GM20000 (cell line): Measurements from ENCODE around the gene RANGRF.
A peak's percentile ranks its signal among the peaks of the same experiment; 100 is the strongest.
"Not testable (repeated sequence)": the region's sequence is repeated elsewhere in the genome, so short reads cannot be mapped to it uniquely, and the experiment has no call there.

Experiments used
- DNase-seq: peaks from one replicate; pipeline ENCODE4 v3.0.0; 2012; ENCODE audit warnings: low spot score
- TF ChIP-seq, protein P1 (sequence below): IDR thresholded peaks from 2 replicates; pipeline ENCODE4 v1.5.1; 2012; ENCODE audit warnings: mild to moderate bottlenecking, control low read depth; ENCODE audit errors: extremely low read depth, missing control alignments

RANGRF gene, protein sequence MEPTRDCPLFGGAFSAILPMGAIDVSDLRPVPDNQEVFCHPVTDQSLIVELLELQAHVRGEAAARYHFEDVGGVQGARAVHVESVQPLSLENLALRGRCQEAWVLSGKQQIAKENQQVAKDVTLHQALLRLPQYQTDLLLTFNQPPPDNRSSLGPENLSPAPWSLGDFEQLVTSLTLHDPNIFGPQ

DNA sequence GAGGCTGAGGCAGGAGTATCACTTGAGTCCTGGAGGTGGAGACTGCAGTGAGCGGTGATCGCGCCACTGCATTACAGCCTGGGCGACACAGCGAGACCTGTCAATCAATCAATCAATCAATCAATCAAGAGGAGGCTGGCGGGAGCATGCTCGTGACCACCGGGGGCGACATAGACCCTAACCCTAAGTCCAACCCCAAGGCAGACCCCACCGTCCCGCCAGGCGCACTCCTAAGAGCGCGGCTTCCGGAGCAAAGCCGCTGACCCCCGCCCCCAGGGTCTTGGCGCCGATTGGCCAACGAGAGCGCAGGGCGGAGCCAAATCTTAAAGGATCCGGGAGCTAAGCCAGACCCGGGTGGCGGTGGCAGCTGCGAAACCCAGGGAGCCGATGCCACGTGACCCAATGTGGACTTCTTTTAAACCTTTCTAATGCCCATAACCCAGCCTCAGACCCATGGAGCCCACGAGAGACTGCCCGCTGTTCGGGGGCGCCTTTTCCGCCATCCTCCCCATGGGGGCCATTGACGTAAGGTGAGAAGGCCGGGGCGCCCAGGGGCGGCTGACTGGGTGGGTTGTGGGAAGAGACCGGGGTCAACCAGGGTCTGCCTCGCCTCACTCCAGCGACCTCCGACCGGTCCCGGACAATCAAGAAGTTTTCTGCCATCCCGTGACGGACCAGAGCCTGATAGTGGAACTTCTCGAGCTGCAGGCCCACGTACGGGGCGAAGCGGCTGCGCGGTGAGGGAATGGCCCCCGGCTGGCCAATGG, at the start of gene RANGRF:
TSS of gene RANGRF (plus strand) at position 335 of the 767 bp plus-strand sequence. CDS start at position 454, 119 bp downstream.
- TF ChIP-seq, protein P1, sequence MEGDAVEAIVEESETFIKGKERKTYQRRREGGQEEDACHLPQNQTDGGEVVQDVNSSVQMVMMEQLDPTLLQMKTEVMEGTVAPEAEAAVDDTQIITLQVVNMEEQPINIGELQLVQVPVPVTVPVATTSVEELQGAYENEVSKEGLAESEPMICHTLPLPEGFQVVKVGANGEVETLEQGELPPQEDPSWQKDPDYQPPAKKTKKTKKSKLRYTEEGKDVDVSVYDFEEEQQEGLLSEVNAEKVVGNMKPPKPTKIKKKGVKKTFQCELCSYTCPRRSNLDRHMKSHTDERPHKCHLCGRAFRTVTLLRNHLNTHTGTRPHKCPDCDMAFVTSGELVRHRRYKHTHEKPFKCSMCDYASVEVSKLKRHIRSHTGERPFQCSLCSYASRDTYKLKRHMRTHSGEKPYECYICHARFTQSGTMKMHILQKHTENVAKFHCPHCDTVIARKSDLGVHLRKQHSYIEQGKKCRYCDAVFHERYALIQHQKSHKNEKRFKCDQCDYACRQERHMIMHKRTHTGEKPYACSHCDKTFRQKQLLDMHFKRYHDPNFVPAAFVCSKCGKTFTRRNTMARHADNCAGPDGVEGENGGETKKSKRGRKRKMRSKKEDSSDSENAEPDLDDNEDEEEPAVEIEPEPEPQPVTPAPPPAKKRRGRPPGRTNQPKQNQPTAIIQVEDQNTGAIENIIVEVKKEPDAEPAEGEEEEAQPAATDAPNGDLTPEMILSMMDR: no peak
- peak; percentile 93 for DNase-seq

DNA sequence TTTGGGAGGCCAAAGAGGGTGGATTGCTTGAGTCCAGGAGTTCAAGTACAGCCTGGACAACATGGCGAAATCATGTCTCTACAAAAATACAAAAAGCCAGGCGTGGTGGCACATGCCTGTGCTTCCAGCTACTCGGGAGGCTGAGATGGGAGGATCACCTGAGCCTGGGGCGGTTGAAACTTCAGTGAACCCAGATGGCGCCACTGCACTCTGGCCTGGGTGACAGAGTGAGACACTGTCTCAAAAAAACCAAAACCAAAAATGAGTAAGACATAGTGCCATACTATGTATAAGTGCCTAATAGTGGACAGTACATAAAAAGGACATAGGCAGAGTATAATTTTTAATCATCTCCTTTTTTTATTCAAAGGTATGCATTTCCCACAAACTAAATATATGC, 44.6 kb upstream of the RANGRF start:
- TF ChIP-seq, protein P1: no peak
- no peak for DNase-seq

DNA sequence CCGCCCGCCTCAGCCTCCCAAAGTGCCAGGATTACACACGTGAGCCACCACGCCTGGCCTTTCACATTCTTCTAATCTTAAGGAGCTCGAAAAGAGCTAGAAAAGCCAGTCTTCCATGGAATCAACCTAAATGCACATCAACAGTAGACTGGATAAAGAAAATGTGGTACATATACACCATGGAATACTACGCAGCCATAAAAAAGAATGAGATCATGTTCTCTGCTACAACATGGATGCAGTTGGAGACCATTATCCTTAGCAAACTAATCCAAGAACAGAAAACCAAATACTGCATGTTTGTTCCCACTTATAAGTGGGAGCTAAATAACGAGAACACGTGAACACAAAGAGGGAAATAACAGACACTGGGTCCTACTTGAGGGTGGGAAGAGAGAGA, 43.7 kb upstream of the RANGRF start:
- no peak for DNase-seq

DNA sequence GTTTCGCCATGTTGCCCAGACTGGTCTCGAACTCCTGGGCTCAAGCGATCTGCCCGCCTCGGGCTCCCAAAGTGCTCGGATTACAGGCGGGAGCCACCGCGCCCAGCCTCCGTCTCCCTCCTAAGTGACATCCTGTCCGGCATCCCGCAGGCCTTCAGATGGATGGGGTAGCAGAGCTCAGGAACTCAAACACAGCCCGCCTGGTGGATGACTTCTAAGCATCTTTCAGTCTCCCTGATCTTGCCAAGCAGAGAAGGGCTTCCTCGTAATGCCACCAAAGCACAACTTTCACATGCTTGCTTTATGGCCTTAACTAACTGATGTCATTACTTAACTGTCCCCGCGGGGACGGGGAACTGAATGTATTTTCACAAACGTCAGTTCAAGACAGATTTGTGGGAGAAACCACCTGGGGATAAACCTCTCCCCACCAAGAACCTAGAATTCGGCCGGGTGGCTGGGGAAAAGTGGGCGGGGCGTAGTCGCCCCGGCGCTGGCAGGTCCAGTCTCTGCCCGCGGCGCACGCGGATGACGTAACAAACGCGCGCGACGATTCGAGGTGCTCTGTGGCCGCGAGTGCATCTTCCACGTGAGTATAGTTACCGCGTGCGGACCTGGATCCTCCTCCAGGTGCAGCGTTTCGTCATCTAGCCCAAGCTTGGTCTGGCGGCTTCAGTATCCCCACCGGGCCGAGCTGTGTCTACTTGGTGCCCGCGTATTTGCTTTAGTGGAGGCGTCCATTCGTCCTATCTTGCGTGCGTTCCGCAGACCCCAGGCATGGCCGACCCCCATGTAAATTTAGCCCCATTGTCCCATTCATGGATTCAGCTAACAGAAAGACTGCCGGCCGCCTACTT, 39.5 kb upstream of the RANGRF start, which contains the start of gene PFAS:
TSS of gene PFAS (plus strand) at position 539 of the 857 bp plus-strand sequence. CDS start 4,649 bp downstream, outside the sequence.
- peak; percentile 93 for DNase-seq

More for the DNA sequence above, 43.7 kb upstream of the RANGRF start:
- TF ChIP-seq, protein P1: no peak

DNA sequence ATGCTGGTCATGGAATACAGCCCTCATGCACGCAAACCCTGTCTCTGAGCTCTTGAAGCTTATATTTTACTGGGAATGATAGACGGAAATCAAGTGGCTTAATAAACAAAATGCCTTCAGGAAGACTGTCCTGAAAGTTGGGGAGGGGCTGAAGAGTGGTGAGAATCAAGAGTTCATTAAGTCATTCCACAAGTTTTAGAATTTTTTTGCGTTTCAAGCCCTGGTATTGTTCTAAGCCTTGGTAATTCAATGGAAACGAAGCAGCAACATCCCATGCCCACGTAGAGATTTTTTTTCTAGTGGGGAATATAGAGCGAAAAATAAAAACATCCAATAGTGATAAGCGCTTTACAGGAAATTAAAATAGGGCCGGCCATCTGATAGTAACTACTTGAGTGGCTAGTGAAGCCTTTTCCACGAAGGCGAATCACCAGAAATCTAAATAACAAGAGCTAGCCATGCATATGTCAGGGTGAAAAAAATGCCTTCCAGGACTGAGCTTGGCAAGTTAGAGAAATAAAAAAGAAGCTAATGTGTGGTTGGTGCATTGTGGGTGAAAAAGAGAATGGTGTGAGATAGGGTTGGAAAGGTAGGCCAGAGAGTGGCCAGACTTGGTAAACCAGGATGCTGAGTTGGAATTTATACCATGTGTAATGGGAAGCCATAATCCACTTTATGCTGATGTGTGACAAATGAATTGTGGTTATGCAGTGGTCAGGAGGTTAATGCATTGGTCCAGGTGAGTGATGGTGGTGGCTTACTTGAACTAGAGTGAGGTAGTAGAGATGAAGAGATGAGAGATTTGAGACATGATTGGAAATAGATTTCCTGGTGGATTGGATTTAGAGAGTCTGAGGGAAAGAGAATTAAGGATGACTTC, 38.6 kb upstream of the RANGRF start:
- DNase-seq: no peak
- TF ChIP-seq, protein P1: no peak

More for the DNA sequence above, 39.5 kb upstream of the RANGRF start, which contains the start of gene PFAS:
- TF ChIP-seq, protein P1: no peak

DNA sequence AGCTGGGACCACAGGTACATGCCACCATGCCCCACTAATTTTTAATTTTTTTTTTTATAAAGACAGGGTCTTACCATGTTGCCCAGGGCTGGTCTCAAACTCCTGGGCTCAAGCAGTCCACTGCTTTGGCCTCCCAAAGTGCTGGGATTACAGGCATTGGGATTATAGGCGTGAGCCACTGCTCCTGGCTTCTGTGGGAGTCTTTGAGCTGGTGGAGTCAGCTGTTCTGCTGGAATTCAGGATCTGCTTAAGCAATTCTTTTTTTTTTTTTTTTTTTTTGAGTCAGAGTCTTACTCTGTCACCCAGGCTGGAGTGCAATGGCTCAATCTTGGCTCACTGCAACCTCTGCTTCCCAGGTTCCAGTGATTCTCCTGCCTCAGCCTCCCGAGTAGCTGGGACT, 37.1 kb upstream of the RANGRF start:
- DNase-seq: not testable (repeated sequence)

DNA sequence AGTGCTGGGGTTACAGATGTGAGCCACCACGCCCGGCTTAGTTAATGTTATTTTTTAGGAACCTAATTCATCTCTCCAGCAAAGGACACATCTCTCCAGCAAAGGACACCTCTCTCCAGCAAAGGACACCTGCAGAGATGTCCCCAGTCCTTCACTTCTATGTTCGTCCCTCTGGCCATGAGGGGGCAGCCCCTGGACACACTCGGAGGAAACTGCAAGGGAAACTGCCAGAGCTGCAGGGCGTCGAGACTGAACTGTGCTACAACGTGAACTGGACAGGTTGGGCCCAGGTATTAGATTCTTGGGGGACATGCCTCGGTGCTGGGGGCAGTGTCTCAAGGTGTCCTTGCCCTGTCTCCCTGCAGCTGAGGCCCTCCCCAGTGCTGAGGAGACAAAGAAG, 34.7 kb upstream of the RANGRF start:
- DNase-seq: no peak

More for the DNA sequence above, 34.7 kb upstream of the RANGRF start:
- TF ChIP-seq, protein P1: no peak
